Measurements from ENCODE around the gene ZNF407.

ZNF407 gene

DNA sequence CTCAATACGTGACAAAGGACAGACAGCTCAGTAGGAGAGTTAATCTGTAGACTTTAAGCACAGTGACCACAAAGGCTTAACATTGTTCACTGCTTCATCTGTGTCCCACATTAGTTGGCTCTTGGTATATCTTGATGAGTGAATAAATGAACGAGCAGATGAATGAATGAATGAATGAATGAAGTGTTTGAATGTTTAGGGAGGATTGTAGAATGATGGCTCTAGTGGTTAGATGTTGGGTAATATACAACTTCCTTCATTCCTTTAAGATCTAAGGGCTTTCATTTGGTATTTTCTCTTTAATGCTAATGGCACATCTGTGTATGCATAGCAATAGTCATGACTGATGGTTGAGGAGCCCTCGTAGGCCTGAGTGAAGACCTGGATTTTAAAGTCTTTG lies 40.5 kb downstream of the ZNF407 start:
- H3K9me3 ChIP-seq (ENCODE audit: insufficient read depth, low read length) = no peaks in the 10 kb centered on the region
- no peak overlapping the region for H3K9ac ChIP-seq (ENCODE audit: low read length)
- H3K9me2 ChIP-seq (replicated peaks; ENCODE audit: insufficient read depth, low read length) = no peaks in the 10 kb centered on the region
- no peak overlapping the region for H3K4me2 ChIP-seq (ENCODE audit: low read depth, low read length, poor library complexity, severe bottlenecking)
- H3K36me3 ChIP-seq (ENCODE audit: low read length) = 0 out of 2 replicates have a peak, but pooled peaks cover 3% of the 10 kb centered on the region
- H3F3A ChIP-seq (ENCODE audit: insufficient read depth) = no peaks in the 10 kb centered on the region
- H3K4me3 ChIP-seq (ENCODE audit: insufficient read depth, low read length, poor library complexity, severe bottlenecking) = no peak overlapping the region
- H3K27ac ChIP-seq (ENCODE audit: low read depth, low read length) = no peak overlapping the region
- no peak overlapping the region for H2AFZ ChIP-seq (ENCODE audit: low read depth, low read length, severe bottlenecking)
- no peaks in the 10 kb centered on the region for H3K79me2 ChIP-seq (ENCODE audit: insufficient read depth, low read length)
- no peaks in the 10 kb centered on the region for H4K20me1 ChIP-seq (ENCODE audit: low read depth, low read length)
- TF ChIP-seq, protein P1, sequence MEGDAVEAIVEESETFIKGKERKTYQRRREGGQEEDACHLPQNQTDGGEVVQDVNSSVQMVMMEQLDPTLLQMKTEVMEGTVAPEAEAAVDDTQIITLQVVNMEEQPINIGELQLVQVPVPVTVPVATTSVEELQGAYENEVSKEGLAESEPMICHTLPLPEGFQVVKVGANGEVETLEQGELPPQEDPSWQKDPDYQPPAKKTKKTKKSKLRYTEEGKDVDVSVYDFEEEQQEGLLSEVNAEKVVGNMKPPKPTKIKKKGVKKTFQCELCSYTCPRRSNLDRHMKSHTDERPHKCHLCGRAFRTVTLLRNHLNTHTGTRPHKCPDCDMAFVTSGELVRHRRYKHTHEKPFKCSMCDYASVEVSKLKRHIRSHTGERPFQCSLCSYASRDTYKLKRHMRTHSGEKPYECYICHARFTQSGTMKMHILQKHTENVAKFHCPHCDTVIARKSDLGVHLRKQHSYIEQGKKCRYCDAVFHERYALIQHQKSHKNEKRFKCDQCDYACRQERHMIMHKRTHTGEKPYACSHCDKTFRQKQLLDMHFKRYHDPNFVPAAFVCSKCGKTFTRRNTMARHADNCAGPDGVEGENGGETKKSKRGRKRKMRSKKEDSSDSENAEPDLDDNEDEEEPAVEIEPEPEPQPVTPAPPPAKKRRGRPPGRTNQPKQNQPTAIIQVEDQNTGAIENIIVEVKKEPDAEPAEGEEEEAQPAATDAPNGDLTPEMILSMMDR (IDR thresholded peaks at IDR 0.05; ENCODE audit: insufficient read depth, low read length, poor library complexity, severe bottlenecking) = no peak
- TF ChIP-seq EZH2phosphoT487 (conservative IDR thresholded peaks at IDR 0.05; ENCODE audit: low read length) = no peak
- H3K27me3 ChIP-seq (ENCODE audit: low read length) = no peaks in the 10 kb centered on the region

DNA sequence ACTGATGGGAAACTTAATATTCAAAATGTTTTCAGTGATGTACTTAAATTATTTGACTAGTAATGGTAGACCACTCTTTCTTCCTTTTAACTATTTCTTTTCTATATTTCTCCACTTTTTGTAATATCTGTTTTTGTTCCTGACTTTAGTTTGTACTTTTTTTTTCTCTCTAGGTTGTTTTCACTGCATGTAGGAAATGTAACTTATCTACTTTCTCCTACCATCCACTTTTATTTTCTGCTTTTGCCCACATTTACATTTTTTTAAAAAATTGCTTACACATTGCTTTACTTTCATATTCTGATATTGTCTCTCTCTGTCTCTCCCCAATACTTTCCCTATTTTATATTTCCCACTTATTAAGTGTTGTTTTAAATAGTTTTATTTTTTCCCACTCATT lies 47.0 kb downstream of the ZNF407 start:
- Histone ChIP-seq H3K27ac (ENCODE audit: low read depth, low read length) (no peak overlapping the region), H4K20me1 (ENCODE audit: low read depth, low read length) (no peaks in the 10 kb centered on the region), H3K4me3 (ENCODE audit: insufficient read depth, low read length, poor library complexity, severe bottlenecking) (no peak overlapping the region), H3K9me2 (replicated peaks; ENCODE audit: insufficient read depth, low read length) (no peaks in the 10 kb centered on the region), H3K9ac (ENCODE audit: low read length) (no peak overlapping the region), H3F3A (ENCODE audit: insufficient read depth) (no peaks in the 10 kb centered on the region), H3K79me2 (ENCODE audit: insufficient read depth, low read length) (no peaks in the 10 kb centered on the region), H3K9me3 (ENCODE audit: insufficient read depth, low read length) (no peaks in the 10 kb centered on the region), H3K36me3 (ENCODE audit: low read length) (no peaks in the 10 kb centered on the region), H3K27me3 (ENCODE audit: low read length) (no peaks in the 10 kb centered on the region), H3K4me2 (ENCODE audit: low read depth, low read length, poor library complexity, severe bottlenecking) (no peak overlapping the region), H2AFZ (ENCODE audit: low read depth, low read length, severe bottlenecking) (no peak overlapping the region)
- no peak for TF ChIP-seq EZH2phosphoT487 (conservative IDR thresholded peaks at IDR 0.05; ENCODE audit: low read length)
- TF ChIP-seq, protein P1 (IDR thresholded peaks at IDR 0.05; ENCODE audit: insufficient read depth, low read length, poor library complexity, severe bottlenecking) = no peak

DNA sequence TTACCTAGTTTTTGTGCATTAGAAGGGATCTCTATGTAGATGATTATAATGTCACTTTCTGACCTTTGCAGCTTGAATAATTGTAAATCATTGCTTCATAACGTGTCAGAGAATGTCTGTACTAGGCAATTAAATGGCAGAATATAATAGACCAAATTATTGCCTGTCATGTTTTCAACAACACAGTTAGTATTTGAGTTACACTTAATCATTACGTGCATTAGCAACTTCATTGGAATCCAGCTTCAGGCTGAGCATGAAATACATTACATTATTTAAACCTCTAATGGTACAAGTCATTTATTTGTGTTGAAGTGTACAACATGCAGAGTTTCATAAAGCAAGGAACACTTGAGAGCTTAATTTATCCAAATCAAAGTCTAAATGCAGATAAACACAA lies 48.0 kb downstream of the ZNF407 start:
- Histone ChIP-seq H3K27ac (ENCODE audit: low read depth, low read length) (no peak overlapping the region), H3K9me3 (ENCODE audit: insufficient read depth, low read length) (no peaks in the 10 kb centered on the region), H4K20me1 (ENCODE audit: low read depth, low read length) (no peaks in the 10 kb centered on the region), H3F3A (ENCODE audit: insufficient read depth) (no peaks in the 10 kb centered on the region), H3K9me2 (replicated peaks; ENCODE audit: insufficient read depth, low read length) (no peaks in the 10 kb centered on the region), H2AFZ (ENCODE audit: low read depth, low read length, severe bottlenecking) (no peak overlapping the region), H3K9ac (ENCODE audit: low read length) (no peak overlapping the region), H3K36me3 (ENCODE audit: low read length) (no peaks in the 10 kb centered on the region), H3K79me2 (ENCODE audit: insufficient read depth, low read length) (no peaks in the 10 kb centered on the region), H3K4me2 (ENCODE audit: low read depth, low read length, poor library complexity, severe bottlenecking) (no peak overlapping the region), H3K4me3 (ENCODE audit: insufficient read depth, low read length, poor library complexity, severe bottlenecking) (no peak overlapping the region), H3K27me3 (ENCODE audit: low read length) (no peaks in the 10 kb centered on the region)
- no peak for TF ChIP-seq EZH2phosphoT487 (conservative IDR thresholded peaks at IDR 0.05; ENCODE audit: low read length)
- TF ChIP-seq, protein P1 (IDR thresholded peaks at IDR 0.05; ENCODE audit: insufficient read depth, low read length, poor library complexity, severe bottlenecking) = no peak
